K562 (cell line): ENCODE results near the gene TMC5.

Source experiments
- SREBF2 ChIP-seq: sonication (generic); formaldehyde crosslinking; IDR thresholded peaks from 2 replicates; pipeline ENCODE4 v1.4.0; 2020; ENCODE audit warnings: mild to moderate bottlenecking, missing genetic modification reagents
- YY1 ChIP-seq, 3 experiments: IDR thresholded peaks; 2 replicates each; pipeline ENCODE4 v1.6.1; 2011; ENCODE audit warnings: low read length in 2 of 3, mild to moderate bottlenecking in 2 of 3, moderate library complexity in 2 of 3, borderline replicate concordance in 1 of 3, control low read depth in 1 of 3, low read depth in 1 of 3; ENCODE audit not compliant: insufficient read depth in 3 of 3, insufficient replicate concordance in 2 of 3, control insufficient read depth in 1 of 3, insufficient read length in 1 of 3; ENCODE audit errors: extremely low read depth in 1 of 3

GRCh38 chr16:19523184-19523558, 105.5 kb downstream of the TMC5 start:
- TF ChIP-seq SREBF2 (CRISPR knock-in tag) (no peak), YY1 (IDR thresholded peaks at IDR 0.05; ENCODE audit: borderline replicate concordance in 1 of 3, control insufficient read depth in 1 of 3, extremely low read depth in 1 of 3, insufficient read depth in 3 of 3, insufficient read length in 1 of 3, insufficient replicate concordance in 2 of 3, low read depth in 1 of 3, low read length in 2 of 3) (no peak)
